HG02884 (cell line): Measurements from ENCODE around the gene KDM6A.
"Not testable (repeated sequence)": the region's sequence is repeated elsewhere in the genome, so short reads cannot be mapped to it uniquely, and the experiment has no call there.

Experiments used
- ATAC-seq: cut with Tn5 transposase; IDR thresholded peaks from one replicate; pipeline ENCODE4 v1.9.1; 2021; ENCODE audit warnings: mild to moderate bottlenecking, moderate library complexity; ENCODE audit not compliant: unreplicated experiment

The KDM6A gene

GRCh38 chrX:44884944-44885343, 12.0 kb downstream of the KDM6A start:
- no peak for ATAC-seq

- ATAC-seq: no peak
Measured at GRCh38 chrX:44889824-44890223, 16.8 kb downstream of the KDM6A start.

GRCh38 chrX:44890247-44890646, 17.3 kb downstream of the KDM6A start:
- no peak for ATAC-seq

- ATAC-seq: not testable (repeated sequence)
Measured at GRCh38 chrX:44890687-44891086, 17.7 kb downstream of the KDM6A start.

- ATAC-seq: no peak
Measured at GRCh38 chrX:44891642-44892041, 18.7 kb downstream of the KDM6A start.

GRCh38 chrX:44896876-44897186, 23.8 kb downstream of the KDM6A start:
- ATAC-seq: no peak

- ATAC-seq: no peak
Measured at GRCh38 chrX:44897539-44897938, 24.6 kb downstream of the KDM6A start.

- ATAC-seq: no peak
Measured at GRCh38 chrX:44898411-44899221, 25.6 kb downstream of the KDM6A start.

- ATAC-seq: no peak
Measured at GRCh38 chrX:44899946-44900345, 27.0 kb downstream of the KDM6A start.

- no peak for ATAC-seq
Measured at GRCh38 chrX:44903107-44903506, 30.1 kb downstream of the KDM6A start.

GRCh38 chrX:44903830-44904530, 31.0 kb downstream of the KDM6A start:
- no peak for ATAC-seq

GRCh38 chrX:44904542-44905115, 31.6 kb downstream of the KDM6A start:
- ATAC-seq: no peak

- ATAC-seq: peak; percentile 44
Measured at GRCh38 chrX:44906041-44906440, 33.1 kb downstream of the KDM6A start.

GRCh38 chrX:44906542-44906941, 33.6 kb downstream of the KDM6A start:
- ATAC-seq: no peak

- no peak for ATAC-seq
Measured at GRCh38 chrX:44908153-44908552, 35.2 kb downstream of the KDM6A start.

GRCh38 chrX:44908827-44909226, 35.8 kb downstream of the KDM6A start:
- no peak for ATAC-seq

- ATAC-seq: not testable (repeated sequence)
Measured at GRCh38 chrX:44910508-44910907, 37.5 kb downstream of the KDM6A start.

GRCh38 chrX:44911074-44911600, 38.1 kb downstream of the KDM6A start:
- ATAC-seq: not testable (repeated sequence)

- ATAC-seq: no peak
Measured at GRCh38 chrX:44913656-44914531, 40.9 kb downstream of the KDM6A start.

- peak; percentile 57 for ATAC-seq
Measured at GRCh38 chrX:44914532-44915198, 41.7 kb downstream of the KDM6A start.
